ENCODE measurements around the gene MAP4K3.

- TF ChIP-seq CTCF (IDR thresholded peaks at IDR 0.05; ENCODE audit: insufficient read depth, low read depth, low read length) (no peak), EZH2 (IDR thresholded peaks at IDR 0.05; ENCODE audit: insufficient read depth, low read length) (no peak)
These were observed at the start of gene MAP4K3 for GRCh38 chr2:39436592-39437521.

Data from astrocyte (in vitro differentiated cells and primary cell).